ENCODE data around the gene BPGM.

- no peak for TF ChIP-seq POLR2A (IDR thresholded peaks at IDR 0.05)
- TF ChIP-seq CTCF (IDR thresholded peaks at IDR 0.05) = no peak
These were observed 63.8 kb downstream of the BPGM start for GRCh38 chr7:134710511-134710853.

Measured in heart left ventricle (tissue), 13 donors.